Stimulated activated CD8-positive, alpha-beta memory T cell treated with anti-CD3 and anti-CD28 coated beads, Interleukin-12 subunit alpha, Interleukin-12 subunit beta, amount 100 ng/mL, for 4 hours (primary cell): ENCODE results near the gene TWIST2.

Experiments used
- DNase-seq: peaks from one replicate; pipeline ENCODE4 v3.0.0-alpha.2; 2020; ENCODE audit warnings: low read depth

The TWIST2 gene

GRCh38 chr2:238939521-238940403 is 91.9 kb downstream of the TWIST2 start:
- no peak for DNase-seq

GRCh38 chr2:238940806-238941205 is 92.9 kb downstream of the TWIST2 start:
- no peak for DNase-seq

GRCh38 chr2:238941262-238941792 is 93.4 kb downstream of the TWIST2 start:
- no peak for DNase-seq

GRCh38 chr2:238942080-238942725 is 94.3 kb downstream of the TWIST2 start:
- DNase-seq, result no peak

DNA sequence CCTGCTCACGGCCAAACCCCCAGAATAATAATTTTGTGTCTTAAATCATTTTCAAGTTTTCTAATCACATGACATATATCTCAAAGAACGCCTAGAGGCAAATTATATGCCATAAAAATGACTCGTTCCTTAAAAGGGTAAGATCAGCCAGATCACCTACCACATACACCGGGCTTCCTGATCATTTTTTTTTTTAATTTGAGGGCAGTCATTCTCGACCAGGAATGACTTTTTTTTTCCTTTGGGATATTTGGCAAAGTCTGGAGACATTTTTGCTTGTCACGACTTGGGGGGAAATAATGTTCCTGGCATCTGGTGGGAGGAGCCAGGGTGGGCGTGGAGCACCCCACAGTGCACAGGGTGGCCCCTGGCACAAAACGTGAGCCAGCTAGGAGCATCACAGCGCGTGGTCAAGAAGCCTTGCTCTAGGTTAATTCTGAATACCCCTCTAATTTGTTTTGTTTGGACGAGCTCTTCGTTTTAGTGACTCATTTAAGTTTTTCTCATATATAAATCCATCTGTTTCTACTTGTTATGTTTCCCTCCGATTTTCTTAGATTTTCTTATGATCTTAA is 94.9 kb downstream of the TWIST2 start:
- DNase-seq, result no peak

DNA sequence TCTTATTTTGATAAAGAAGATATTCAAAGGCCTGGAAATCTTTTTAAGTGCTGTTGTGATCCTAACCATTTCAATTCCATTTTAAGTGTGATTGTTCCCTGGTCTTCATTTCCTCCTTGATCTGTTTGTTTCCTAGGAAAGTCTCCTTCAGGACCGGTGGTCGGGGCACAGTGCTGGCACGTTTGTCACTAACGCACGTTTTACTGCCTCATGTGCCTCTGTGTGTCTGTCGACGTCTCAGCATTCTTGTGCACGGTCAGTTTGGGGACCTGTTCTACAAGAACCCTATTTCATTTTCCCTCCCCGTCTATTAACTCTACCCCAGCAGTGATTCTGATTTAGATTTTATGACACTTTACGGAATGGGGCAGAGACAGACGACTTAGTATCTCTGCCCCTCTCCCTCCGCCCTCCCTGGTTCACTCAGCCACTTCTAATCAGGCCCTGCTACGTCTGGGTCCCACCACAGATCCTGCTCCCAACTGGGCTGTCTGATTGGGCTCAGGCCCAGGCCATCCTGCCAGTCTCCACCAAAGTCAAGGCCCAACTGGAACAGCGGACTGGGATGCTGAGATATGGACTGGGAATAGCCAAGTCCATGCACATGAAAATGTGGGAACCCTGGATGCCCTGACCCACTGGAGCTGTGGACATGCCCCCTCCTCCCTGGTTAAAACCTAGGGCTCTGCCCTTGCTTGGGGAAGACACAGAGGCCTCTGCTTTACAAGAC is 95.6 kb downstream of the TWIST2 start:
- DNase-seq, result no peak

GRCh38 chr2:238945433-238946150 is 97.7 kb downstream of the TWIST2 start:
- DNase-seq, result no peak

DNA sequence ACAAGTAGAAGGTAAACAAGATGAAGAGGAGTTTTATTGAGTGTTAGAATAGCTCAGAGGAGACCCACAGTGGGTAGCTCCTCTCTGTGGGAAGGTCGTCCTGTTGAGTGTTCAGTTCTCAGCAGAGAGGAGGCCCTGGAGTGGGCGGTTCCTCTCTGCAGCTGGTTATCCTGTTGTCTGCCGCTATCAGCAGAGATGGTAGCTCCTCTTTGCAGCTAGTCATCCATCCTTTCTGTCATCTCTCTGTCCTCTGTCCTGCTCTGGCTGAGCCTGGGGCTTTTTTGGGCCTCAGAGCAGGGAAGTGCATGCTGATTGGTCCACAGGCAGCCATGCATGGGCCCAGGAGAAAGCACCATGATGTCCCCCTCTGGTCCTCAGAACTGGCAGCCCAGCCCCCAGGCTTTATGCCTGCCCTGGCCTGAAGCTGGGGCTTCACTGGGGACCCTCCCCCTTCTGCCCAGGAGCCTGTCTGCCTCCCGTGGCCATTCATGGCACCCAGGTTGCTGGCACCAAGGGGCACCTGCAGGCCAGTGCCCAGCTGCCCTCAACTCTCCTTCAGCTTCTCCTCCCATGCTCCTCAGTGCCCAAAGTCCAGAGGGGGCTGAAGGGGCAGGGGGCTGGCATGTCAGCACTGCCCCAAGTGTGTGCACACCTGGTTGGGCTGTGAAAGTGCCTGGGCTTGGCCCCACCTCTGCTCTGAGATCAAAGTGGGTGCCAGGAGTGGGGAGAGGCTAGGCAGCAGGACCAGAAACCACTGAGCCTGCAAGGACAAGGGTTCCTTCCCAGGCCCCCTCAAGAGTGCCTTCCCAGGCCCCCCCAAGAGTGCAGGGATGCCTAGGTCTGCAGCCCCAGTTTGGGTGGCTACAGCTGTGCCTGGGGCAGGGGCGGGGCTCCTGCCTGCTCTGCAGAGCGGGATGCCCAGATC is 98.7 kb downstream of the TWIST2 start:
- DNase-seq, result no peak

DNA sequence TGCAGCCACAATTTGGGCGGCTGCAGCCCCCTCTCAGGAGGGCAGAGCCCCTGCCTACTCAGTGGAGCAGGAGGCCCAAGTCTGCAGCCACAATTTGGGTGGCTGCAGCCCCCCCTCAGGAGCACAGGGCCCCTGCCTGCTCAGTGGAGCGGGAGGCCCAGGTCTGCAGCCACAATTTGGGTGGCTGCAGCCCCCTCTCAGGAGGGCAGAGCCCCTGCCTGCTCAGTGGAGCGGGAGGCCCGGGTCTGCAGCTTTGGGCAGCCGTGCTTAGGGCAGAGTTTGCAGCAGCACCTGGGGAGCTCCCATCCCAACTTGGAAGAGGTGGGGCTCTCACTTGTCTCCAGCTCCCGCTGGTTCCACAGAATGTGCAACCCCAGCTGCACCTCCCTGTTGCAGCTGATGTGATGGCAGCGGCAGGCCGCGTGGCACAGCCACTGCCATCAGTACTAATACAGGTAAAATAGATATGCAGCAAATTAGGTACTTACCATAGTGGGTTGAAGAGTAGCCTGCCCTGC is 99.4 kb downstream of the TWIST2 start:
- DNase-seq, result no peak

- DNase-seq, result no peak
Measured at GRCh38 chr2:238947920-238948710, 100.2 kb downstream of the TWIST2 start.

- no peak for DNase-seq
Measured at GRCh38 chr2:238948765-238949641, 101.1 kb downstream of the TWIST2 start.

DNA sequence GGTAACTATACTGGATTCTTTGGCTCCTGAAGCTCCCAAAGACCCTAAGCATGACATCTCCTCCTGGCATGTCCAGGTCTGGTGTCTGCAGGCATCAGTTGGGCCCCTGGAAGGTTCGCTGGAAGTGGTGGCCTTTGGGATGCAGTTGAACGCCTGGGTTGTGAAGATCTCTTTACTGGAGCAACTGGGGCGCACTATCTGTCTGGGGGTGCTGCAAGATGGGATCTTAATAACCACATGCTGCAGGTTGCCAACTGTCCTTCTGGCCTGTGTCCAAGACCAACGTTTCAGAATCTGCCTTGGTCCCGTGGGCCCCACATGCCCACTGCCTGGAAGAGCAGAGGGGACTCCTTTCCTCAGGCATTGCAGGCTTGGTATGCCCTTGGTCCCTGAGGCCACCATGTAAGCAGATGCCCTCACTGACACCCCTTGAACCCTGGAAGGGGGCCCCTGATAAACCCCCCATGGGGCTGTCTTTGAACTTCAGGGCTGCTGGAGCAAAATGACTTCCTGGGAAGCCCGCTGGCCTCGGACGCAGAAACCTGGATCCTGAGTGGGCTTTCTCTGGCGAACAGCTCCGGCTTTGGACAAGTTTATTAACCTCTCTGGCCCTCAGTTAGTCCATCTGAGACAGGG is 101.9 kb downstream of the TWIST2 start:
- DNase-seq, result no peak

DNA sequence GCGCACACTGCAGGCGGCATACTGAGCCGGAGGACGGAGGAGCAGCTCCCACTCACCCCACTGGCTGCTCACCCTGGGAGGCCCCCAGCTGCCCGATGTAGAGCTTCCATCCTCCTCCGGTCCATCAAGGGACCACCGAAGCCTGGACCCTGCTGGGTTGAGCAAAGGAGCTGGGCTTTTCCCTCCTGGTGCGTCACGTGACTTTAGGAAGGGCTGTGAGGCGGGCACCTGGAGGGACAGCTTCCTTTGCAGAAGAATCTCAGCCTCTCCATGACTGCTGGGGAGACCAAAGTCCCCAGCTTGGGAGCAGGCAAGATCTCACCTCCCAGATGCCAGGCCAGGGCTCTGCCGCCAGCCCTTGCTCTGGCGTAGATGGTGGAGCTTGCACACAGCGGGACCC is 102.7 kb downstream of the TWIST2 start:
- DNase-seq, result no peak

GRCh38 chr2:238952261-238952919 is 104.5 kb downstream of the TWIST2 start:
- no peak for DNase-seq

DNA sequence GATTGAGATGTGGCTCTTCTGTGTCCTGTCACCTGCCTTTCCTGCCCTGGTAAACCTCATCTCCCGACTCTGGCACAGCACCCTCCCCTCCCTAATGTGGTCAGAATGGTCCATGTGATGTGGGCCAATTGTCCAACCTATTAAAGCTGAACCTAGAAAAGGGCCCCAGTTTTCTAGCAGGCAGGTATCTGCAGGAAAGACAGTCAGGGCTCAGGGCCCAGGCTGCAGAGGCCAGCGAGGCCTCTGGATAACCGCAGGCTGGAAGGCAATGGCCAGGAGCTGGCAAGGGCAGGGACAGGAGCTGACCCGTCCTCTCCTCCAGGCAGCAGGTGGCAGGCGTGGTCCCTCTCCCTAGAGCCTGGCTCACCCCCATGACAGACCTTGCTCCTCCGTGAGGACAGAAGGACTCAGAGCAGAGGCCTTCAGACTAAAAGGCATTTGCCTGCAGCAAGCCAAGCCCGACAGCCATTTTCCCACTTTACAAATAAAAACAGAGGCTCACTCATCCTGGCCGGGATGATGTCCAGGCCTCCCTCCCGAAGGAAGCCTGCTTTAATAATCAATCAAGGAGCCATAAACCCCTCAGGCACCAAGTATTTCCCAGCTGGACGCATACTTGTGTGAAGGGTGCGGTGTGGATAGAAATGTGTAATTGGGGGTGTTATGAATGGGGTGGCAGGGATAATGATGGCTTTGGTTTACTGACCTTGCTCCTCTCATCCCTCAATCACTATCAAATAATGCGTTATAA is 107.1 kb downstream of the TWIST2 start:
- no peak for DNase-seq
